Activated CD4-positive, alpha-beta T cell treated with anti-CD3 and anti-CD28 coated beads for 4 hours (primary cell): Measurements from ENCODE around the gene KNOP1.

Experiments
- DNase-seq, 2 donors: peaks; one replicate each; pipeline ENCODE4 v3.0.0-alpha.2; 2020

The KNOP1 gene

GRCh38 chr16:19706846-19707245 lies 11.2 kb downstream of the KNOP1 start:
- DNase-seq, result no peak

- DNase-seq, result no peak
Measured at GRCh38 chr16:19705843-19706242, 12.2 kb downstream of the KNOP1 start.

GRCh38 chr16:19705146-19705501 lies 12.9 kb downstream of the KNOP1 start:
- DNase-seq, result no peak

DNA sequence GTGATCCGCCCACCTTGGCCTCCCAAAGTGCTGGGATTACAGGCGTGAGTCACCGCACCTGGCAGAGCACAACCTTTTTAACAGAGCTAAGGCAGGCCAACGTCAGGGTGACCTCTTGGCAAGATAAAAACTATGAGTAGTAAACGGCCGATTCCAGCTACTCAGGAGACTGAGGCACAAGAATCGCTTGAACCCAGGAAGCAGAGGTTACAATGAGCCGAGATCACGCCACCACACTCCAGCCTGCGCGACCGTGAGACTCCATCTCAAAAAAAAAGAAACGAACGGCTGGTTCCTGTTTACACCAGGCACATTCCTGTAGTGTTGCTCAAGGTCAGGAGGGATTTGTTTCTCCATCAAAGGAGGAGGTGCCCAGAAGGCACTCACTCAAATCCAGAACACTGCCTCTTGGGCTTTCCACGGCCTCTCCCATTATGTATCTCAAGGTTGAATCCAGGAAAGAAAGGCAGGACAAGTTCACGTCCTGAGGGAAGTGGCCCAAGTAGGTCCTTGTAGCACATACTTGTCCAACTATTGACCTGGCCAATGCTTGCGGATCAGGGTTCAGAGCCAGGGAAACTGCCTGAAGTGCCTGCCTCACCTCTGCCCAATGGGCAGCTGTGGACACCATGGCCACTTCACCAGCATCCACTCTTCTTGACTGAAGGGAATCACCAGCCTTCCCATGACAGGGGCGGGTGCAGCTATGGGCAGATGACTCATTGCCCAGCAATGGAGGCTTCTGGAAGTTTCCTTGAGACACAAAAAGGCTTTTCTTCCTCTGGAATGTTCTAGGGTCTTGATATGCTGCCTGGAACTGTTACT lies 13.5 kb downstream of the KNOP1 start:
- DNase-seq, result no peak

DNA sequence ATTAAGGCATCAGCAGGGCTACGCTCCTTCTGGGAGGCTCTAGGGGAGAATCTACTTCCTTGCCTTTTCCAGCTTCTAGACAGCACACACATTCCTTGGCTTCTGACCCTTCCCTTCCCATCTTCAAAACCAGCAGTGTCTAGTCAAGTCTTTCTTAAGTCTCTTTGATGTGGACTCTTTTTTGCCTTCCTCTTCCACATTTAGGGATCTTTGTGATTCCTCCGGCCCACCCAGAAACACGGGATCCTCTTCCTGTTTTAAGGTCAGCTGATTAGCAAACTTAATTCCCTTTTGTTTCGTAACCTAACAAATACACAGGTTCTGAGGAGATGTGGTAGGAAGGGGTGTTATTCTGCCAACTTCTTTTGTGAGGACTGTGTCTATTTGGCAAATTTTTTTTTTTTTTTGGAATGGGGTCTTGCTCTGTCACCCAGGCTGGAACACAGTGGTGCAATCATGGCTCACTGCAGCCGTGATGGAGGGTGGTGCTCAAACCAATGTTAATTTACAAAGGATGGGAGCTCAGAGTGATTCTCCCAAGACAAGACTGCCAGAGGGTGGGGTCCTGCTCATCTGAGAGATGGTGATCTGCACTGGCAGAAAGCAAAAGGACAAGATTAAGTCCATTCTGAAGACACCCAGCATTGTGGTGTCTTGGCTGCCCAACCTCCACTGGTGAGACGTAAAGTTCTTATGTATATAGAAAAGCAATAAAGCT lies 14.7 kb downstream of the KNOP1 start:
- no peak for DNase-seq

- no peak for DNase-seq
Measured at GRCh38 chr16:19701091-19701490, 16.9 kb downstream of the KNOP1 start.

DNA sequence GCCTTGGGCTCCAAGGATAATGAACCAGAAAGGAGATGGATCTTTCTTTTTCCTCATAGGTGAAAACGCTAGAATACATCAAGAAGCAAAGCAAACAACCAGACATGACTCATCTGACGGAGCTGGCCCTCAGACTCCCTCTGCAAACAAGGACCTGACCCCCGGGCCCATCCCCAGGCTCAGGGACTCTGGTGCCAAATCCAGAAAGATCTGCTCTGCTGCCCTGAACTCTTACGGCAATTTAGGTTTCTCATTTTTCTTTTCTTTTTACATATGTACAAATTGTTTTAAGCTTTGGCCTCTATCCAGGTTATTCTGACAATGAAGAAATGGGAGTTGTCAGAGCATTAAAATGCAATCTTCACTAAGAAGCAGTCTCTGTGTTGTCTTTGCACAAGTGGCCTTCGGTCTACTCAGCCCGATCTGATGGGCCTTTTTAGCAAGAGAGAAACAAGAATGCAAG lies 17.7 kb downstream of the KNOP1 start:
- DNase-seq, result no peak

DNA sequence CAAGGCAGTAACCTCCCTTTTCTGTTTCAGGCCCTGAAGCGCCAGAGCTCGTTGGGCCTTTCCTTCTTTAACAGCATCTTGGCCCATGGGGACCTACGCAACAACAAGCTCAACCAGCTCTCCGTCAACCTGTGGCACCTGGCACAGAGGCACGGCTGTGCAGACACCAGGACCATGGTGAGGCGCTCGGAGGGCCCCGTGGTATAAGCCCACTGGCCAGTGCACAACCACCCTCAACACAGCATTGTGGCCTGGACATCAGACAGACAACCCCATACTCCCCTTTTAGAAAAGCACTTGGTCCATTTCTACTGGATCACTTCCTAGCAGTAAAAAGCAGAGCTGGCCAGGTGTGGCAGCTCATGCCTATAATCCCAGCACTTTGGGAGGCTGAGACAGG lies 18.6 kb downstream of the KNOP1 start:
- DNase-seq, result no peak

- DNase-seq, result no peak
Measured at GRCh38 chr16:19698480-19699465, 19.3 kb downstream of the KNOP1 start.

DNA sequence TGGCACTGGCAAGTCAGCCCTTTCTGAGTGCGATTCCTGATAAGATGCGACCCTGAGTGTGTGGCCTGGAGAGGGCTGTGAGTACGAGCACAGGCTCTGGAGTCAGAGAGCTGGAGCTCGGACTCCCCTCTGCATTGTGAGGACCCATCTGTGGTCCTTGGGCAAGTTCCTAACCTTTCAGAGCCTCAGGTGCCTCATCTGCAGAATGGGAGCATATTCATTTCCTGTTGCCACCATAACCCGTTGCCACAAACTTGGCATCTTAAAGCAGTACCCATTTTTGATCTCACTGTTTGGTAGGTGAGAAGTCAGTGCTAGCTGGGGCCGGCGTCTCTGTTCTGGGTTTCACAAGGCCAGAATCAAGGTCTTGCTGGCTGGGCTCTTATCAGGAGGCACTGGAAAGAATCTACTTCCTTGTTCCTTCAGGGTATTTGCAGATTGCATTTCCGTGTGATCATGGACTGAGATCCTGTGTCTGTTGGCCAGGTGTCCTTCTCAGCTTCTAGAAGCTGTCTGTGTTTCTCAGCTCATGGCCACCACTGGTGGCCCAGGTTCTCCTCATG lies 20.2 kb downstream of the KNOP1 start:
- DNase-seq, result no peak

DNA sequence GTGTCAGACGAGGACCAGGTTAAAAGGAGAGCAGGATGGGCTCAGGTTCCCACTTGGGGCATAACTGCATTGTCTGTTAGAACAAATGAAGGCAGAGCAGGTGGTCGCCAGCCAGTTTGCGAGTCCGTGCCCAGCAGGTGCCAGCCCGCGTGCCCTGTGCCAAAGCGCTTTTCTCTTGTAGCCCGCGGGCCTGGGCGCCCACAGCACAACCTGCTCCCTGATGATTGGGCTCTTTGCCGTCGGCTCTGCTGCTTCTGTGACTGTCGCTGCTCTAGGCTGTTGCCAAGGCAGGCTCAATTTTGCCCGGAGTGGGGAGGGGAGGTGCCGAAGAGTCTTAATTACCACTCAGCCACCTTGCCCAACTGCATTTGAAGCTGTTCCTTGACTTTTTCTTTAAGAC lies 21.1 kb downstream of the KNOP1 start:
- DNase-seq, result no peak

DNA sequence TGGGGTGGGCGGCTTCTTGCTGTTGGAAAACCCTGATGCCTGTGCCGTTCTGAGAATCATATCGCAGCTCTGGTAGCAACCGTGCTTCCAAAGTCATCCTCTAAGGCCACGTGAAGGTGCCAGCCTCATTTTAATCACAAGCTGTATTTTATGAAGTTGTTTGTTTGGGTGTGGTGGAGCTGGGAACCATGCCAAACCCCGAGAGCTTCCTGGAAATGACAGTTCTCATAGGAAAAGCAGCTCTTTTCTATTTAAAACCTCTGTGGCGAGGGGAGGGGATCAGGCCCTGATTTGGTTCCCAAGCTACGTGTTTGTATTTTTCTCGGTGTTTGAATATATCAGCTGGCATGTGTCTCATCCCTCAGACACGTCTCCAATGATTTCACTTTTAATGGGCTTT lies 21.7 kb downstream of the KNOP1 start:
- peak; percentile 55 to 60 for DNase-seq

DNA sequence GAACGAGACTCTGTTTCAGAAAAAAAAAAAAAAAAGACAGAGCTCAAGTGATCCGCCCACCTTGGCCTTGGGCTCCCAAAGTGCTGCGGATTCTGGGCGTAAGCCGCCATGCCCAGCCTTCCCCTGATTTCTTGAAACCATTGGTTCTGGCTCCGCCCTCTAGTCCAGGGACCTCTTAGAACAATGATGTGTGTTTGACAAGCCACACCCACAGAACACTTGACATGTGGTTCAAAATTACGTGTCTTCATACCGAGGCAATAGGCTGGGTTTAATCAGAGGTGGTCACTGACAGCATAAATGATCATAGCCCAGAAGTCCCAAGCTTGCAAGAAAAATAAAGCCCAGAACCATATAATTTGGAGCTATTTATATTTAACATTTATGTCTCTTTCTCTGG lies 23.0 kb downstream of the KNOP1 start:
- no peak for DNase-seq

DNA sequence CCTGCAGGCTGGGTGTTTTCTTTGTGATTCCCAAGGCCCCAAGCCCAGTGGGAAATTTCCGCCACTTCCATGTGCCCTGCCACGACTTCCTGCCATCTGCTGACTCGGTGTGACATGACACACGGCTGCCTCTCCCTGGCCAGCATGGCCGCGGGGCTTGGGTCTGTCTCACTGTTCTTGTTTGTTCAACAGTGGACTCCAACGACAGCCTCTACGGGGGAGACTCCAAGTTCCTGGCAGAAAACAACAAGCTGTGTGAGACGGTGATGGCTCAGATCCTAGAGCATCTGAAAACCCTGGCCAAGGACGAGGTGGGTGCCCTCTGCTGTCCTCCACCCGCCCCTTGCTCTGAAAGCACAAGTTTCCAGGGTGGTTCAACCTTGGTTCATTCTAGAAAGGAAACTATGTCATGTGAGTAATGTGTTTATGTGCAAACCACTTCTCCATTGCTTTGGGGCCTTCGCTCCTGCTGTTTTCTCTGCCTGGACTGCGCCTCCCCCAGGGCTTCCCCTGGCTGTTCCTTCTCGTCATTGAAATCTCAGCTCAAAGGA lies 26.8 kb downstream of the KNOP1 start:
- no peak for DNase-seq

GRCh38 chr16:19690196-19690595 lies 27.8 kb downstream of the KNOP1 start:
- DNase-seq, result no peak

DNA sequence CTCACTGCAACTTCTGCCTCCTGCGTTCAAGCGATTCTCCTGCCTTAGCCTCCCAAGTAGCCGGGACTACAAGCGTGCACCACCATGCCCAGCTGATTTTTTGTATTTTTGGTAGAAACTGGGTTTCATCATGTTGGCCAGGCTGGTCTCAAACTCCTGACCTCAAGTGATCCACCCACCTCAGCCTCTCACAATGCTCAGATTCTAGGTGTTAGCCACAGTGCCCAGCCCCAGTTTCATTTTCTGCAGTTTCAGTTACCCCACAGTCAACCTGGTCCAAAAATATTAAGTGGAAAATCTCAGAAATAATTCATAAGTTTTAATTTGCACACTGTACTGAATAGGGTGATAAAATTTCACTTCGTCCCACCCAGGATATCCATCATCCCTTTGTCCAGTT lies 28.7 kb downstream of the KNOP1 start:
- no peak for DNase-seq

DNA sequence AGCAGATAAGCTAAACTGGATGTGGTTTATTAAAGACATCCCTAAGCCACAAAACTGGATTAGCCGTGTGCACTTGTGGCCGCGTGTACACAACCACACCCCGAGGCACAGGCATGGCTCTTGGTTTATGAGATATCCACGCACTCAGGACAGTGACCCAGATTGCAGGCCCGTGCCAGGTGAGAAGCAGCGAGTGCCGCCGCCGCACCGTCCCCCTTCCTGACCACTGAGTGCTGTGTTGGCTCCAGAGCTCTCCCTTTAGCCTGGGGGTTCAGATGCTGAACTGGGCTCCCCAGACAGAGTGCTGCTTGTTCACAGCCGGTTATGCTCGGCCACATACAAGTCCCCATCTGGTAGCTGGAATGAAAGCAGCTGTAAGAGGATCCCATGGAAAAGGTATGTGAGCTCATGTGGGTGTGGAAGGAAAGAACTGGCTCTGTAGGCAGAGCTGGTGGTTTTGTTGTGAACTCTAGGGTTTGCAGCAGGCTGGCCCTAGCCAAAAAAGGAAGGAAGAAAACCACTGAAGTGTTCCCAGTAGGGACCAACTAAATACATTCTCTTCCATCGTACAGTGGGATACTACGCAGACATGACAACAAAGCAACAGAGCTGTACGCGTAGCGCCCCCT lies 29.5 kb downstream of the KNOP1 start:
- no peak for DNase-seq

- no peak for DNase-seq
Measured at GRCh38 chr16:19687279-19687678, 30.7 kb downstream of the KNOP1 start.

DNA sequence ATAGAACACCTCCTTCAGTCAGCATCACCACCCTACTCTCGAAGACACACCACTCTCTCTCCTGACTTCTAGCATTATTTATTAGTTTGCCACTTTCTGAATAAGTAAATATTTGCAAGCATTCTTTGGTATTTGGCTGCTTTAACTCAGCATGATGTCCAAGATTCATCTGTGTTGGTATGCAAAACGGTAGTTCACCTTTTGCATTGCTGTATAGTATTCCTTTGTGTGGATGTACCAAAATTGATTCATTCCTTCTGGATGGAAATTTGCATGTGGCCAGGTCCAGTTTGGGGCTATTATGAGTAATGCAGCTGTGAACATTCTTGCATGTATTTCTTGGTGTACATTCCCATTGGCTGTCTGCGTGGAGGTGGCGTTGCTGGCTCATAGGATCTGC lies 32.9 kb downstream of the KNOP1 start:
- DNase-seq, result no peak

GRCh38 chr16:19683453-19684236 lies 34.4 kb downstream of the KNOP1 start:
- no peak for DNase-seq

GRCh38 chr16:19681637-19682036 lies 36.4 kb downstream of the KNOP1 start:
- no peak for DNase-seq
